Measurements from ENCODE around the gene FAM193B.
A peak's percentile ranks its signal among the peaks of the same experiment; 100 is the strongest.

Gene FAM193B

GRCh38 chr5:177554474-177555111, at the start of gene FAM193B:
Gene FAM193B, minus strand, starts transcription at chr5:177554563. Its CDS starts 105 bp downstream, at chr5:177554458.
- H3K4me3 ChIP-seq (ENCODE audit: low read depth, low read length) = peak within 1 kb of the TSS; percentile 92
- no peak for TF ChIP-seq CTCF (IDR thresholded peaks at IDR 0.05; ENCODE audit: low read depth, low read length)

- H3K4me3 ChIP-seq (ENCODE audit: low read depth, low read length) = no peak overlapping the region
- TF ChIP-seq CTCF (IDR thresholded peaks at IDR 0.05; ENCODE audit: low read depth, low read length) = no peak
Observed at GRCh38 chr5:177604116-177604521, 49.8 kb upstream of the FAM193B start.

- TF ChIP-seq CTCF (IDR thresholded peaks at IDR 0.05; ENCODE audit: low read depth, low read length) = no peak
- no peak overlapping the region for H3K4me3 ChIP-seq (ENCODE audit: low read depth, low read length)
Observed at GRCh38 chr5:177603631-177604030, 49.3 kb upstream of the FAM193B start.

GRCh38 chr5:177602458-177602830, 48.1 kb upstream of the FAM193B start:
- H3K4me3 ChIP-seq (ENCODE audit: low read depth, low read length) = no peak overlapping the region
- TF ChIP-seq CTCF (IDR thresholded peaks at IDR 0.05; ENCODE audit: low read depth, low read length) = no peak

- no peak overlapping the region for H3K4me3 ChIP-seq (ENCODE audit: low read depth, low read length)
Observed at GRCh38 chr5:177601577-177602457, 47.5 kb upstream of the FAM193B start.

GRCh38 chr5:177601126-177601525, 46.8 kb upstream of the FAM193B start:
- peak overlapping the region; percentile 84 for H3K4me3 ChIP-seq (ENCODE audit: low read depth, low read length)
- TF ChIP-seq CTCF (IDR thresholded peaks at IDR 0.05; ENCODE audit: low read depth, low read length) = no peak

More at GRCh38 chr5:177601577-177602457, 47.5 kb upstream of the FAM193B start:
- TF ChIP-seq CTCF (IDR thresholded peaks at IDR 0.05; ENCODE audit: low read depth, low read length) = no peak

GRCh38 chr5:177600508-177601018, 46.2 kb upstream of the FAM193B start:
- no peak for TF ChIP-seq CTCF (IDR thresholded peaks at IDR 0.05; ENCODE audit: low read depth, low read length)
- H3K4me3 ChIP-seq (ENCODE audit: low read depth, low read length) = peak overlapping the region; percentile 84
